ENCODE data around the gene DRC1.
"Not testable (repeated sequence)": the region's sequence is repeated elsewhere in the genome, so short reads cannot be mapped to it uniquely, and the experiment has no call there.

The DRC1 gene

GRCh38 chr2:26401739-26402541 is at the start of gene DRC1:
Gene DRC1, plus strand, starts transcription at chr2:26401920. Its CDS starts 70 bp downstream, at chr2:26401990.
- peak; percentile 81 for DNase-seq (ENCODE audit: low read depth)

GRCh38 chr2:26352892-26353291 is 48.8 kb upstream of the DRC1 start:
- H3K27me3 ChIP-seq (replicated peaks; ENCODE audit: control insufficient read depth, insufficient read depth, low read length), result no peaks in the 10 kb centered on the region
- peaks cover 6% of the 10 kb centered on the region for H3K36me3 ChIP-seq (ENCODE audit: control insufficient read depth, insufficient read depth, low read length, severe bottlenecking)
- no peak overlapping the region for H3K9ac ChIP-seq (ENCODE audit: low read length)
- H3K4me3 ChIP-seq (ENCODE audit: low read length), result no peak overlapping the region
- peaks cover 18% of the 10 kb centered on the region for H3K4me1 ChIP-seq (ENCODE audit: control insufficient read depth, insufficient read depth, low read length)
- DNase-seq (ENCODE audit: low read depth), result no peak
- H3K9me3 ChIP-seq (ENCODE audit: control insufficient read depth, low read length), result no peaks in the 10 kb centered on the region

More at GRCh38 chr2:26401739-26402541, at the start of gene DRC1:
- Histone ChIP-seq H3K9ac (ENCODE audit: low read length) (peak within 1 kb of the TSS; percentile 47), H3K27me3 (replicated peaks; ENCODE audit: control insufficient read depth, insufficient read depth, low read length) (no peaks in the 10 kb centered on the region), H3K4me1 (ENCODE audit: control insufficient read depth, insufficient read depth, low read length) (peaks cover 10% of the 10 kb centered on the region), H3K4me3 (ENCODE audit: low read length) (peak within 1 kb of the TSS; percentile 76), H3K36me3 (ENCODE audit: control insufficient read depth, insufficient read depth, low read length, severe bottlenecking) (peaks cover 5% of the 10 kb centered on the region), H3K9me3 (ENCODE audit: control insufficient read depth, low read length) (no peaks in the 10 kb centered on the region)

DNA sequence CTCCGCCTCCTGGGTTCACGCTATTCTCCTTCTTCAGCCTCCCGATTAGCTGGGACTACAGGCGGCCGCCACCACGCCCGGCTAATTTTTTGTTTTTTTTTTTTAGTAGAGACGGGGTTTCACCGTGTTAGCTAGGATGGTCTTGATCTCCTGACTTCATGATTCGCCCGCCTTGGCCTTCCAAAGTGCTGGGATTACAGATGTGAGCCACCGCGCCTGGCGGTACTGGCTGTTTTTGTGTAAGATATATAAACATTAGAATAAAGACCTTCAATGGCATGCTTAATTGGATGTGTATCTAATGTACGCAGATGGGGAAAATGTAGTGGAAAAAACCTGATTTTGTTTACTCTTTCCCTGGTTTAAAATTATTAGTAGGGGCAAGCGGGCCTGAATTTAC is 47.3 kb upstream of the DRC1 start:
- H3K36me3 ChIP-seq (ENCODE audit: control insufficient read depth, insufficient read depth, low read length, severe bottlenecking); DNase-seq (ENCODE audit: low read depth); H3K9me3 ChIP-seq (ENCODE audit: control insufficient read depth, low read length); H3K4me3 ChIP-seq (ENCODE audit: low read length); H3K27me3 ChIP-seq (replicated peaks; ENCODE audit: control insufficient read depth, insufficient read depth, low read length); H3K9ac ChIP-seq (ENCODE audit: low read length): not testable (repeated sequence)
- peaks cover 11% of the 10 kb centered on the region for H3K4me1 ChIP-seq (ENCODE audit: control insufficient read depth, insufficient read depth, low read length)

DNA sequence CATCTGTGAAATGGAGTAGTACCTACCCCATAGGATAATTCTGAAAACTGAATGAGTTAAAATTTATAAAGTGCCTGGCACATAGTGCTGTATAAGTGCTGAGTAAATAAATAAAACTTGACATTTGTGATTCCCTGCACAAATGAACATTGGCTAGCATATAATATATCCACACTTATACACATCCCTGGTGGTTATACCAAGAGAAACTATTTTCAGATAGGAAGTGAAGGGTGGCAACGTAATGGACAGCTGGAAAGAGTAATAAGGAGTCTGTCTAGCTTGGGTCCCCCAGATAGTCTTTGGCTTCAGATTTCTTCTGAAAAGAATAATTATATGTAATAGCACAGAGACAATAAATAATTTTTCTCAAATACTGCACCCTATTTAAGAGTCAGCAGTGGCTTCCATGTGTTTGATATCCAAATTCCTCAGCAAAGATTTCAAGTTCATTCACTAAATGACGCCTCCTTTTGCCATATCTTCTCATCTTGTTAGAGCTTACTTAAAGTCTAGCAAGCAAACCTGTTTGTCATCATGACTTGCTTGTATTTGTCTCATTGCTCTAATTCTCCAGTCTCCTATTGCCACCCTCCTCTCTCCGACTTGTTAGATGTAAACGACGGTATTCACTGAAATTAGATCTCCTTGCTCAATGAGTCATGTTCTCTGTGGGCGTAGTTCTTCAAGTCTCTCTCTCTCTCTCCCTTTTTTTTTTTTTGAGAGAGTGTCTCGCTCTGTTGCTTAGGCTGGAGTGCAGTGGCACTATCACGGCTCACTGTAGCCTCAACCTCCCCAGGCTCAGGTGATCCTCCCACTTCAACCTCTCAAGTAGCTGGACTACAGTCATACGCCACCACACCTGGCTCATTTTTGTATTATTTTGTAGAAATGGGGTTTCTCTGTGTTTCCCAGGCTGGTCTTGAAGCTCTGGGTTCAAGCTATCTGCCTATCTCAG is 46.4 kb upstream of the DRC1 start:
- Histone ChIP-seq H3K4me1 (ENCODE audit: control insufficient read depth, insufficient read depth, low read length) (peaks cover 11% of the 10 kb centered on the region), H3K4me3 (ENCODE audit: low read length) (peak overlapping the region; percentile 40), H3K36me3 (ENCODE audit: control insufficient read depth, insufficient read depth, low read length, severe bottlenecking) (peaks cover 6% of the 10 kb centered on the region), H3K27me3 (replicated peaks; ENCODE audit: control insufficient read depth, insufficient read depth, low read length) (no peaks in the 10 kb centered on the region), H3K9me3 (ENCODE audit: control insufficient read depth, low read length) (no peaks in the 10 kb centered on the region), H3K9ac (ENCODE audit: low read length) (no peak overlapping the region)
- DNase-seq (ENCODE audit: low read depth), result peak; percentile 96

DNA sequence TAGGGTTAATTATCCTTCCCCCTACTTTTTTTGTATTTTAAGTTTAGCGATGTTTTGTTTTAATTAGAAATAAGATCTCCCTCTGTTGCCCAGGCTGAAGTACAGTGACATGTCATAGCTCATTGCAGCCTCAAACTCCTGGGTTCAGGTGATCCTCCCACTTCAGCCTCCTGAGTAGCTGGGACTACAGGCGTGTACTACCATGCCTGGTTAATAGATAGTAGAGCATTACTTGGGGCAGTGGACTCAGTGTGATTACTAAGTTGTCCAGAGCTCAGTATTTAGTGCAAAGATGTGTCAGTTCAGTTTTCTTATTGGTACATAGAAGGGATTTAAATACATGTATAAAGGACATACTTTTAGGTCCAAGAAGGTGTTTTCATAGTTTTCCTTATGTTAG is 45.6 kb upstream of the DRC1 start:
- Histone ChIP-seq H3K9ac (ENCODE audit: low read length) (no peak overlapping the region), H3K4me3 (ENCODE audit: low read length) (no peak overlapping the region), H3K4me1 (ENCODE audit: control insufficient read depth, insufficient read depth, low read length) (peaks cover 11% of the 10 kb centered on the region), H3K27me3 (replicated peaks; ENCODE audit: control insufficient read depth, insufficient read depth, low read length) (no peaks in the 10 kb centered on the region), H3K36me3 (ENCODE audit: control insufficient read depth, insufficient read depth, low read length, severe bottlenecking) (peaks cover 6% of the 10 kb centered on the region), H3K9me3 (ENCODE audit: control insufficient read depth, low read length) (no peaks in the 10 kb centered on the region)
- no peak for DNase-seq (ENCODE audit: low read depth)

DNA sequence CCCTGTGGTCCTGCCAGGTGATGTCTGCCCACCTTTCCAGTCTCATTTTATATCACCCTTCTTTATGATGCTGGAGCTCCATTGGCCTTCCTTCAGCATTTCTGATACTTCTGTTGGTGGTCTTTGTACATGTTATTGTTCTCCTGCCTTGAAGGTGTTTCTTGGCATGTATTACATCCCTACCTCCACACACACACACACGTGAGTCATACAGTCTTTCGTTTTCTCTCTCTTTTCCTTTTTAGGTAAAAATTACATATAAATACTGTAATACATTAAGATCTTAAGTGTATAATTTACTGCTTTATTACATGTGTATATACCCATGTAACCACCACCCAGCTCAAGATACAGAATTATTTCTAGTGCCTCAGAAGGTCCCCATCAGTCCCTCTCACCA is 44.9 kb upstream of the DRC1 start:
- peaks cover 7% of the 10 kb centered on the region for H3K36me3 ChIP-seq (ENCODE audit: control insufficient read depth, insufficient read depth, low read length, severe bottlenecking)
- H3K4me1 ChIP-seq (ENCODE audit: control insufficient read depth, insufficient read depth, low read length), result peaks cover 11% of the 10 kb centered on the region
- no peak overlapping the region for H3K9ac ChIP-seq (ENCODE audit: low read length)
- H3K27me3 ChIP-seq (replicated peaks; ENCODE audit: control insufficient read depth, insufficient read depth, low read length), result no peaks in the 10 kb centered on the region
- no peak overlapping the region for H3K4me3 ChIP-seq (ENCODE audit: low read length)
- DNase-seq (ENCODE audit: low read depth), result no peak
- no peaks in the 10 kb centered on the region for H3K9me3 ChIP-seq (ENCODE audit: control insufficient read depth, low read length)

DNA sequence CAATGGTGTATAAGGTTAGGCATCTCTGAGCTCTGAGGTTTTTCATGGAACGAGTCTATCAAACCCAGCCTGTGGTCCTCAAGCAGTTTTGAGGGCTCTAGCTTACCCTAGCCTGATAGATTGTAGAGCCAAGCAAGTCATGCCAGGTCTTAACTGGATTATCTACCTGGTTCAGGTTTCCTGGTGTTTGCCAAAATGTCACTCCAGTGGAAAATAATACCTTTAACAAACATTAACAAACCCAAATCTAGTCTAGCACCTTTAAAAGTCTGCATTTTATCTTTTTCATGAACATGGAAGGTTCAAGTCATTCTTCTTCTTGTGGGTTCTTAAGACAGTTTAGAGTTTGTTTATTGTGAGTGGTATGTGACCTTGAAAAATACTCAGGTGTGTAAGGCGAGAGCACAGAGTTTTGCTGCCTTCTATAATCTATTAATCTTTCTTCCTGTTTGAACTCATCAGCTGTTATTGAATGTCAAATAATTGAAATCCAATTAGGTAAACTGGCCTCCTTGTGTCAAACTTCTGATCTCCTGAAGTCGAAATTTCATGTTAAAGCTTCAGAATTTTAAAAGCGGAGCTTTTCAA is 41.7 kb upstream of the DRC1 start:
- no peak overlapping the region for H3K4me3 ChIP-seq (ENCODE audit: low read length)
- DNase-seq (ENCODE audit: low read depth), result no peak
- H3K36me3 ChIP-seq (ENCODE audit: control insufficient read depth, insufficient read depth, low read length, severe bottlenecking), result peaks cover 11% of the 10 kb centered on the region
- H3K9ac ChIP-seq (ENCODE audit: low read length), result no peak overlapping the region
- H3K27me3 ChIP-seq (replicated peaks; ENCODE audit: control insufficient read depth, insufficient read depth, low read length), result no peaks in the 10 kb centered on the region
- peaks cover 19% of the 10 kb centered on the region for H3K4me1 ChIP-seq (ENCODE audit: control insufficient read depth, insufficient read depth, low read length)
- no peaks in the 10 kb centered on the region for H3K9me3 ChIP-seq (ENCODE audit: control insufficient read depth, low read length)

GRCh38 chr2:26363323-26363722 is 38.4 kb upstream of the DRC1 start:
- H3K9ac ChIP-seq (ENCODE audit: low read length), result no peak overlapping the region
- H3K36me3 ChIP-seq (ENCODE audit: control insufficient read depth, insufficient read depth, low read length, severe bottlenecking), result peaks cover 34% of the 10 kb centered on the region
- no peak for DNase-seq (ENCODE audit: low read depth)
- no peaks in the 10 kb centered on the region for H3K9me3 ChIP-seq (ENCODE audit: control insufficient read depth, low read length)
- no peaks in the 10 kb centered on the region for H3K27me3 ChIP-seq (replicated peaks; ENCODE audit: control insufficient read depth, insufficient read depth, low read length)
- no peak overlapping the region for H3K4me3 ChIP-seq (ENCODE audit: low read length)
- peaks cover 10% of the 10 kb centered on the region for H3K4me1 ChIP-seq (ENCODE audit: control insufficient read depth, insufficient read depth, low read length)

DNA sequence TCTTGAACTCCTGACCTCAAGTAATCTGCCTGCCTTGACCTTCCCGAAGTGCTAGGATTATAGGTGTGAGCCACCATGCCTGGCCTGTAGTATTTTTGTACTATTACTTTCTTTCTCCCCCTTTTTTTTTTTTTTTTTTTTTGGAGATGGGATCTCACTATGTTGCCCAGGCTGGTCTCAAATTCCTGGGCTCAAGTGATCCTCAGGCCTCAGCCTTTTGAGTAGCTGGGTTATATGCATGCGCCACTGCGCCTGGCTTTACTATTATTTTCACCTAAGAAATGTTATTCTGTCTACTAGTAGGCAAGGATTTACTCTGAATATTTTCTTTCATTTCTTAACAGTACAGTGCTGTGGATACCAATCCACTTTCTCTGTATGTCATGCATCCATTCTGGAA is 37.8 kb upstream of the DRC1 start:
- Histone ChIP-seq H3K9ac (ENCODE audit: low read length) (no peak overlapping the region), H3K27me3 (replicated peaks; ENCODE audit: control insufficient read depth, insufficient read depth, low read length) (no peaks in the 10 kb centered on the region), H3K9me3 (ENCODE audit: control insufficient read depth, low read length) (no peaks in the 10 kb centered on the region), H3K4me1 (ENCODE audit: control insufficient read depth, insufficient read depth, low read length) (peaks cover 10% of the 10 kb centered on the region), H3K36me3 (ENCODE audit: control insufficient read depth, insufficient read depth, low read length, severe bottlenecking) (peaks cover 38% of the 10 kb centered on the region), H3K4me3 (ENCODE audit: low read length) (no peak overlapping the region)
- no peak for DNase-seq (ENCODE audit: low read depth)

DNA sequence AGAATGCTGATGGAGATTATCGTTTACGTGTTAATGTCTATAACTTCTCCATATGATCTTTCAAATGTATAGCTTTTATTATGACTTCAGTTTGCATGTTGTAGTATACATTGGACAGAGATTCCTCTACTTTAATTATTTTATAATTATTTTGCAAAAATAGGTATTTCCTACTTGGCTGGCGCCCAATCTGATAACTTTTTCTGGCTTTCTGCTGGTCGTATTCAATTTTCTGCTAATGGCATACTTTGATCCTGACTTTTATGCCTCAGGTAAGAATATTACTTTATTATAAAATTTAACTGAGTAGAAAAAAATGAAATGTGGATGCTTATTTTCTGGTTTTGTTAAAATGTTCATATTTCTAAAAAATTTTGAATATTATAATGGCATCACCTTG is 37.1 kb upstream of the DRC1 start:
- H3K36me3 ChIP-seq (ENCODE audit: control insufficient read depth, insufficient read depth, low read length, severe bottlenecking), result peaks cover 41% of the 10 kb centered on the region
- H3K4me1 ChIP-seq (ENCODE audit: control insufficient read depth, insufficient read depth, low read length), result peaks cover 10% of the 10 kb centered on the region
- no peaks in the 10 kb centered on the region for H3K9me3 ChIP-seq (ENCODE audit: control insufficient read depth, low read length)
- DNase-seq (ENCODE audit: low read depth), result no peak
- no peak overlapping the region for H3K4me3 ChIP-seq (ENCODE audit: low read length)
- no peaks in the 10 kb centered on the region for H3K27me3 ChIP-seq (replicated peaks; ENCODE audit: control insufficient read depth, insufficient read depth, low read length)
- no peak overlapping the region for H3K9ac ChIP-seq (ENCODE audit: low read length)

- Histone ChIP-seq H3K27me3 (replicated peaks; ENCODE audit: control insufficient read depth, insufficient read depth, low read length) (no peaks in the 10 kb centered on the region), H3K9me3 (ENCODE audit: control insufficient read depth, low read length) (no peaks in the 10 kb centered on the region), H3K36me3 (ENCODE audit: control insufficient read depth, insufficient read depth, low read length, severe bottlenecking) (peaks cover 38% of the 10 kb centered on the region), H3K4me1 (ENCODE audit: control insufficient read depth, insufficient read depth, low read length) (peaks cover 10% of the 10 kb centered on the region), H3K4me3 (ENCODE audit: low read length) (no peak overlapping the region), H3K9ac (ENCODE audit: low read length) (no peak overlapping the region)
- no peak for DNase-seq (ENCODE audit: low read depth)
Observed at GRCh38 chr2:26366957-26367356, 34.8 kb upstream of the DRC1 start.

Data from adipocyte (in vitro differentiated cells).